Stromal cell of bone marrow (primary cell): ENCODE results near the gene ZNF514.
"Not testable (repeated sequence)": the region's sequence is repeated elsewhere in the genome, so short reads cannot be mapped to it uniquely, and the experiment has no call there.

ENCODE experiments used
- DNase-seq: peaks from one replicate; pipeline ENCODE4 v3.0.0-alpha.2; 2012; ENCODE audit warnings: low read depth

ZNF514 gene

GRCh38 chr2:95138702-95139101, 20.9 kb downstream of the ZNF514 start:
- no peak for DNase-seq

- no peak for DNase-seq
Observed at GRCh38 chr2:95122197-95122551, 37.5 kb downstream of the ZNF514 start.

GRCh38 chr2:95121407-95122196, 38.0 kb downstream of the ZNF514 start, which contains the start of gene MRPS5:
TSS of gene MRPS5 (minus strand) at chr2:95121808. CDS start at chr2:95121791, 17 bp downstream.
- peak; percentile 48 for DNase-seq

GRCh38 chr2:95121093-95121406, 38.6 kb downstream of the ZNF514 start:
- DNase-seq: no peak

- DNase-seq: peak; percentile 36
Observed at GRCh38 chr2:95115418-95115817, 44.2 kb downstream of the ZNF514 start.

- no peak for DNase-seq
Observed at GRCh38 chr2:95113464-95113863, 46.2 kb downstream of the ZNF514 start.

- DNase-seq: no peak
Observed at GRCh38 chr2:95110395-95110794, 49.3 kb downstream of the ZNF514 start.

- no peak for DNase-seq
Observed at GRCh38 chr2:95109260-95109659, 50.4 kb downstream of the ZNF514 start.

- no peak for DNase-seq
Observed at GRCh38 chr2:95106081-95106480, 53.6 kb downstream of the ZNF514 start.

- no peak for DNase-seq
Observed at GRCh38 chr2:95104606-95105005, 55.0 kb downstream of the ZNF514 start.

- no peak for DNase-seq
Observed at GRCh38 chr2:95099910-95100309, 59.7 kb downstream of the ZNF514 start.

- DNase-seq: not testable (repeated sequence)
Observed at GRCh38 chr2:95098273-95098672, 61.4 kb downstream of the ZNF514 start.
